H9 (cell line): Measurements from ENCODE around the gene DDX51. TPM values are rescaled to one million over a fixed set of nuclear protein-coding genes. Genes with fewer than 3 reads are reported as not detected.
A peak's percentile ranks its signal among the peaks of the same experiment; 100 is the strongest.

Experiments used
- DNase-seq: peaks from one replicate; pipeline ENCODE4 v3.0.0-alpha.2; 2017
- H2AFZ ChIP-seq: one replicate; pipeline ENCODE4 v1.6.1; 2013; ENCODE audit warnings: mild to moderate bottlenecking, low read length, control low read depth, moderate library complexity
- H2AK5ac ChIP-seq: 2 replicates; pipeline ENCODE4 v1.6.1; 2013; ENCODE audit warnings: low read length, control low read depth, mixed read lengths; ENCODE audit not compliant: insufficient read length
- H2BK120ac ChIP-seq: one replicate; pipeline ENCODE4 v1.6.1; 2013; ENCODE audit warnings: low read depth, mild to moderate bottlenecking, low read length, control low read depth, inconsistent platforms; ENCODE audit not compliant: poor library complexity, severe bottlenecking
- H2BK12ac ChIP-seq: 2 replicates; pipeline ENCODE4 v1.6.1; 2013; ENCODE audit warnings: low read length, control low read depth, mixed read lengths, low read depth; ENCODE audit not compliant: insufficient read length
- H2BK15ac ChIP-seq: 2 replicates; pipeline ENCODE4 v1.6.1; 2013; ENCODE audit warnings: low read depth, low read length, control low read depth
- H2BK20ac ChIP-seq: one replicate; pipeline ENCODE4 v1.6.1; 2013; ENCODE audit warnings: low read depth, mild to moderate bottlenecking, low read length, control low read depth, inconsistent platforms; ENCODE audit not compliant: poor library complexity, severe bottlenecking
- H2BK5ac ChIP-seq: 2 replicates; pipeline ENCODE4 v1.6.1; 2013; ENCODE audit warnings: low read length, control low read depth, mixed read lengths; ENCODE audit not compliant: insufficient read length
- H3K14ac ChIP-seq: 2 replicates; pipeline ENCODE4 v1.6.1; 2013; ENCODE audit warnings: low read length, control low read depth; ENCODE audit not compliant: insufficient read depth
- H3K18ac ChIP-seq: 2 replicates; pipeline ENCODE4 v1.6.1; 2013; ENCODE audit warnings: low read depth, mild to moderate bottlenecking, mixed read lengths, low read length, control low read depth; ENCODE audit not compliant: insufficient read length
- H3K23ac ChIP-seq: 2 replicates; pipeline ENCODE4 v1.6.1; 2013; ENCODE audit warnings: low read length, control low read depth, mixed read lengths, low read depth; ENCODE audit not compliant: insufficient read length
- H3K23me2 ChIP-seq: 2 replicates; pipeline ENCODE4 v1.6.1; 2013; ENCODE audit warnings: low read depth, mild to moderate bottlenecking, mixed read lengths, low read length, control low read depth; ENCODE audit not compliant: insufficient read length, poor library complexity, severe bottlenecking
- H3K27ac ChIP-seq: 2 replicates; pipeline ENCODE4 v1.5.1; 2013; ENCODE audit warnings: low read length, control low read depth, mixed read lengths, low read depth; ENCODE audit not compliant: insufficient read length
- H3K27me3 ChIP-seq: 2 replicates; pipeline ENCODE4 v1.6.1; 2013; ENCODE audit warnings: low read length, control low read depth, inconsistent platforms; ENCODE audit not compliant: insufficient read depth
- H3K4ac ChIP-seq: 2 replicates; pipeline ENCODE4 v1.6.1; 2013; ENCODE audit warnings: low read depth, mild to moderate bottlenecking, control low read depth, inconsistent platforms, low read length, moderate library complexity
- H3K4me1 ChIP-seq: 2 replicates; pipeline ENCODE4 v1.6.1; 2013; ENCODE audit warnings: low read length, control low read depth, inconsistent platforms; ENCODE audit not compliant: insufficient read depth
- H3K4me2 ChIP-seq: 2 replicates; pipeline ENCODE4 v1.6.1; 2013; ENCODE audit warnings: low read length, control low read depth, mixed read lengths; ENCODE audit not compliant: insufficient read length, insufficient read depth
- H3K56ac ChIP-seq: 2 replicates; pipeline ENCODE4 v1.6.1; 2013; ENCODE audit warnings: low read depth, mild to moderate bottlenecking, mixed read lengths, low read length, control low read depth; ENCODE audit not compliant: insufficient read length
- H3K79me1 ChIP-seq: 2 replicates; pipeline ENCODE4 v1.6.1; 2013; ENCODE audit warnings: low read depth, mild to moderate bottlenecking, moderate library complexity, low read length, control low read depth, inconsistent platforms; ENCODE audit not compliant: insufficient read depth, poor library complexity, severe bottlenecking
- H3K79me2 ChIP-seq: 2 replicates; pipeline ENCODE4 v1.6.1; 2013; ENCODE audit warnings: low read length, control low read depth, inconsistent platforms; ENCODE audit not compliant: insufficient read depth
- H3K9ac ChIP-seq: 2 replicates; pipeline ENCODE4 v1.6.1; 2013; ENCODE audit warnings: low read length, control low read depth, mixed read lengths; ENCODE audit not compliant: insufficient read length; ENCODE audit errors: extremely low read depth
- H3K9me3 ChIP-seq: one replicate; pipeline ENCODE4 v1.6.1; 2013; ENCODE audit warnings: low read depth, low read length, inconsistent platforms; ENCODE audit not compliant: control insufficient read depth
- H3T11ph ChIP-seq: one replicate; pipeline ENCODE4 v1.6.1; 2013; ENCODE audit warnings: mild to moderate bottlenecking, low read length, control low read depth, inconsistent platforms
- H4K20me1 ChIP-seq: one replicate; pipeline ENCODE4 v1.6.1; 2013; ENCODE audit not compliant: control insufficient read depth, insufficient read length, insufficient read depth
- H4K5ac ChIP-seq: 2 replicates; pipeline ENCODE4 v1.6.1; 2013; ENCODE audit warnings: low read depth, mild to moderate bottlenecking, mixed read lengths, low read length, control low read depth; ENCODE audit not compliant: insufficient read length
- H4K8ac ChIP-seq: replicated peaks from 2 replicates; pipeline ENCODE4 v1.6.1; 2013; ENCODE audit warnings: low read length, control low read depth, mixed read lengths, low read depth; ENCODE audit not compliant: insufficient read length
- H4K91ac ChIP-seq: 2 replicates; pipeline ENCODE4 v1.6.1; 2013; ENCODE audit warnings: low read depth, mild to moderate bottlenecking, moderate library complexity, mixed read lengths, low read length, control low read depth; ENCODE audit not compliant: insufficient read length
- H3K27ac Mint-ChIP-seq, 3 experiments: 2 replicates in 2 of 3; 3 replicates in 1 of 3; pipeline ENCODE4 v1.8.0; 2020 to 2021; ENCODE audit warnings: mixed read lengths in 3 of 3, mild to moderate bottlenecking in 1 of 3, moderate library complexity in 1 of 3
- H3K27me3 Mint-ChIP-seq: 2 replicates; pipeline ENCODE4 v1.8.0; 2021; ENCODE audit warnings: low read depth, mild to moderate bottlenecking, moderate library complexity, mixed read lengths
- H3K36me3 Mint-ChIP-seq, 3 experiments: 2 replicates in 2 of 3; 3 replicates in 1 of 3; pipeline ENCODE4 v1.8.0; 2020 to 2021; ENCODE audit warnings: low read depth in 3 of 3, mixed read lengths in 3 of 3; ENCODE audit not compliant: insufficient read depth in 1 of 3
- H3K4me1 Mint-ChIP-seq, 2 experiments: 2 replicates each; pipeline ENCODE4 v1.8.0; 2020; ENCODE audit warnings: mixed read lengths in 2 of 2
- H3K4me3 Mint-ChIP-seq, 2 experiments: 2 replicates in 1 of 2; 3 replicates in 1 of 2; pipeline ENCODE4 v1.8.0; 2020 to 2021; ENCODE audit warnings: mild to moderate bottlenecking in 2 of 2, mixed read lengths in 2 of 2, moderate library complexity in 1 of 2
- H3K9me3 Mint-ChIP-seq, 2 experiments: 2 replicates in 1 of 2; 3 replicates in 1 of 2; pipeline ENCODE4 v1.8.0; 2020; ENCODE audit warnings: mild to moderate bottlenecking in 2 of 2, mixed read lengths in 2 of 2, moderate library complexity in 1 of 2
- CTCF ChIP-seq: fragments of 200-600 bp; sonication (generic); conservative IDR thresholded peaks from 3 replicates; pipeline ENCODE4 v1.8.0; 2021; ENCODE audit warnings: antibody characterized with exemption, mild to moderate bottlenecking
- WGBS: extraction: QIAGEN DNeasy Blood & Tissue Kit; methylation state at CpG from one replicate; pipeline ENCODE4 v1.1.7; 2013; ENCODE audit warnings: missing lambda C conversion rate, low lambda C conversion rate, mixed read lengths; ENCODE audit not compliant: insufficient read length; ENCODE audit errors: extremely low coverage; 5-methylcytosine and 5-hydroxymethylcytosine counted together
- total RNA-seq: library from RNA; stranded (reverse); gene quantifications from 2 replicates; pipeline ENCODE4 v1.2.1, GENCODE V29; 2021

DDX51 gene
- total RNA-seq, 1 experiment from 2014 or later = 37.9 TPM

GRCh38 chr12:132191715-132192553, 47.8 kb upstream of the DDX51 start:
- Histone ChIP-seq H3K79me2 (no peaks in the 10 kb centered on the region), H3T11ph (no peak overlapping the region), H3K56ac (no peak overlapping the region), H4K8ac (no peak overlapping the region), H4K5ac (no peak overlapping the region), H3K23ac (no peak overlapping the region), H2BK12ac (no peak overlapping the region), H3K9me3 (peaks cover 8% of the 10 kb centered on the region), H3K18ac (no peak overlapping the region), H2AFZ (no peak overlapping the region), H3K14ac (no peak overlapping the region), H4K91ac (no peak overlapping the region), H2BK20ac (no peak overlapping the region), H3K27me3 (peaks cover 6% of the 10 kb centered on the region; the same call in 1 of the 2 replicates), H3K4me1 (no peaks in the 10 kb centered on the region), H2BK5ac (no peak overlapping the region), H4K20me1 (no peaks in the 10 kb centered on the region), H3K23me2 (peaks cover 11% of the 10 kb centered on the region), H2BK120ac (no peak overlapping the region), H3K79me1 (no peaks in the 10 kb centered on the region), H2BK15ac (no peak overlapping the region), H3K9ac (no peak overlapping the region), H3K27ac (no peak overlapping the region), H3K4me2 (no peak overlapping the region), H2AK5ac (no peak overlapping the region), H3K4ac (no peak overlapping the region)
- Mint-ChIP-seq H3K27ac (no peak overlapping the region), H3K4me3 (no peak overlapping the region), H3K9me3 (peaks cover 14 to 20% of the 10 kb centered on the region in 2 experiments), H3K4me1 (peaks cover 3 to 6% of the 10 kb centered on the region in 2 experiments), H3K36me3 (peaks cover 4 to 12% (median 9%) of the 10 kb centered on the region in 3 experiments; a peak in 5 of 7 replicates), H3K27me3 (peaks cover 93% of the 10 kb centered on the region)
- TF ChIP-seq CTCF = 0 out of 3 replicates have a peak, but pooled peaks have one; percentile 16
- DNase-seq = no peak
- WGBS = no CpG with 5 or more reads among the region's 31 CpGs
